ENCODE measurements around the gene GRID1.

DNA sequence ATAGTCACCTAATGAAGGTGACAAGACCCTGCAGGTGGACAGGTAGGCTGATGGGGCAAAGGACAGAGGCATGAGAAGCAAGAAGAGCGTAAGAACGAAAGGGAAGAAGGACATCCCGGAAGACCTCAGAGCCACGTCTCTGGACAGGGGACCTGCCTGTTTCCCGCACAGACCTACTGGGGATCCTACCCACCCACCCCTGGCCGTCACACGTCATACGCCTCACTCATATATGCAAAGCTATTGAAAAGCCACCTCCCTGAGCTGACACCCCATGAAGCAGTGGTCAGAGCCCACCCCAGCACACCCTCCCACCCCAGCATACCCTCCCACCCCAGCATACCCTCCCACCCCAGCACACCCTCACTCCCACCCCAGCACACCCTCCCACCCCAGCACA lies 140.6 kb downstream of the GRID1 start:
- TF ChIP-seq, protein P1, sequence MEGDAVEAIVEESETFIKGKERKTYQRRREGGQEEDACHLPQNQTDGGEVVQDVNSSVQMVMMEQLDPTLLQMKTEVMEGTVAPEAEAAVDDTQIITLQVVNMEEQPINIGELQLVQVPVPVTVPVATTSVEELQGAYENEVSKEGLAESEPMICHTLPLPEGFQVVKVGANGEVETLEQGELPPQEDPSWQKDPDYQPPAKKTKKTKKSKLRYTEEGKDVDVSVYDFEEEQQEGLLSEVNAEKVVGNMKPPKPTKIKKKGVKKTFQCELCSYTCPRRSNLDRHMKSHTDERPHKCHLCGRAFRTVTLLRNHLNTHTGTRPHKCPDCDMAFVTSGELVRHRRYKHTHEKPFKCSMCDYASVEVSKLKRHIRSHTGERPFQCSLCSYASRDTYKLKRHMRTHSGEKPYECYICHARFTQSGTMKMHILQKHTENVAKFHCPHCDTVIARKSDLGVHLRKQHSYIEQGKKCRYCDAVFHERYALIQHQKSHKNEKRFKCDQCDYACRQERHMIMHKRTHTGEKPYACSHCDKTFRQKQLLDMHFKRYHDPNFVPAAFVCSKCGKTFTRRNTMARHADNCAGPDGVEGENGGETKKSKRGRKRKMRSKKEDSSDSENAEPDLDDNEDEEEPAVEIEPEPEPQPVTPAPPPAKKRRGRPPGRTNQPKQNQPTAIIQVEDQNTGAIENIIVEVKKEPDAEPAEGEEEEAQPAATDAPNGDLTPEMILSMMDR (conservative IDR thresholded peaks at IDR 0.05; ENCODE audit: low read depth, low read length), result no peak
- TF ChIP-seq EZH2 (IDR thresholded peaks at IDR 0.05; ENCODE audit: low read length, unreplicated experiment), result no peak

All from PC-3 (cell line).